CD4-positive, alpha-beta T cell (primary cell): ENCODE data around the gene TMEM132A. TPM values are rescaled to one million over a fixed set of nuclear protein-coding genes. Genes with fewer than 3 reads are reported as not detected.

Experiments
- ATAC-seq: fragments of 200-7000 bp; cut with Tn5 transposase; one replicate; pipeline ENCODE4 v1.10.0; 2022; ENCODE audit warnings: mild to moderate bottlenecking; ENCODE audit not compliant: poor library complexity
- CTCF ChIA-PET: fragments of 350-600 bp; sonication (Branson Sonifier 250); formaldehyde crosslinking; loops from one replicate; lab custom pipeline; 2021; ENCODE audit warnings: antibody characterized with exemption, inconsistent platforms; lab: Charles Lee
- POLR2A ChIA-PET: fragments of 350-600 bp; sonication (Branson Sonifier 250); formaldehyde crosslinking; loops from one replicate; lab custom pipeline; 2021; ENCODE audit warnings: antibody characterized with exemption, inconsistent platforms; lab: Charles Lee
- DNase-seq, 14 experiments: peaks; one replicate each; pipeline ENCODE4 v3.0.0-alpha.2; 2013 to 2020; ENCODE audit warnings: mixed read lengths in 2 of 14
- H3K27ac ChIP-seq, 2 donors: one replicate each; pipeline versions ENCODE4 v1.5.1 to v1.7.0; 2013; ENCODE audit warnings: low read length in 2 of 2, low read depth in 1 of 2, mild to moderate bottlenecking in 1 of 2
- H3K27me3 ChIP-seq, 2 experiments: 1 replicate in 1 of 2; 2 replicates in 1 of 2; pipeline versions ENCODE4 v1.6.1 to v1.7.0; 2013; ENCODE audit warnings: low read length in 2 of 2, control low read depth in 1 of 2, mild to moderate bottlenecking in 1 of 2, moderate library complexity in 1 of 2; ENCODE audit not compliant: insufficient read depth in 2 of 2, control insufficient read depth in 1 of 2
- H3K36me3 ChIP-seq: one replicate; pipeline ENCODE4 v1.6.1; 2013; ENCODE audit warnings: low read length, control low read depth; ENCODE audit not compliant: insufficient read depth
- H3K4me1 ChIP-seq: one replicate; pipeline ENCODE4 v1.6.1; 2013; ENCODE audit warnings: low read length, control low read depth; ENCODE audit not compliant: insufficient read depth
- H3K4me3 ChIP-seq: one replicate; pipeline ENCODE4 v1.5.1; 2013; ENCODE audit warnings: mild to moderate bottlenecking, low read length, moderate library complexity
- H3K9me3 ChIP-seq, 2 experiments: 1 replicate in 1 of 2; 2 replicates in 1 of 2; pipeline versions ENCODE4 v1.6.1 to v1.7.0; 2013; ENCODE audit warnings: low read length in 2 of 2, mild to moderate bottlenecking in 2 of 2, control low read depth in 1 of 2, moderate library complexity in 1 of 2; ENCODE audit not compliant: control insufficient read depth in 1 of 2, insufficient read depth in 1 of 2
- H3K27ac Mint-ChIP-seq: one replicate; pipeline ENCODE4 v1.8.0; 2020; ENCODE audit warnings: mixed read lengths
- H3K27me3 Mint-ChIP-seq: one replicate; pipeline ENCODE4 v1.8.0; 2021; ENCODE audit warnings: mixed read lengths
- H3K36me3 Mint-ChIP-seq: one replicate; pipeline ENCODE4 v1.8.0; 2021; ENCODE audit warnings: low read depth, mixed read lengths
- H3K4me1 Mint-ChIP-seq: one replicate; pipeline ENCODE4 v1.8.0; 2021; ENCODE audit warnings: low read depth, mixed read lengths
- H3K4me3 Mint-ChIP-seq: one replicate; pipeline ENCODE4 v1.8.0; 2020; ENCODE audit warnings: mild to moderate bottlenecking, mixed read lengths
- H3K9me3 Mint-ChIP-seq: one replicate; pipeline ENCODE4 v1.8.0; 2020; ENCODE audit warnings: mixed read lengths
- CTCF ChIP-seq: fragments of 200-600 bp; IDR thresholded peaks from one replicate; pipeline ENCODE4 v1.8.0; 2022; ENCODE audit warnings: antibody characterized with exemption, mild to moderate bottlenecking
- intact Hi-C, 2 experiments: fragments of 100-400 bp; cut with DNase I in 1 of 2; cut with micrococcal nuclease in 1 of 2; formaldehyde crosslinking; loops; one replicate each; pipeline versions ENCODE4 v1.15.1 to v1.9.0; 2023 to 2025; cut with DNase I, micrococcal nuclease
- polyA plus RNA-seq, 2 donors: library from polyadenylated mRNA; unstranded; fragments of 120-200 nt; gene quantifications; one replicate each; pipeline ENCODE4 v1.2.1, GENCODE V29; 2013
- total RNA-seq, 174 experiments: library from RNA in 2 of 174; stranded (reverse) in 2 of 174; gene quantifications; one replicate each; pipeline ENCODE4 v1.2.3 and lab custom pipeline; 2021 to 2026

The TMEM132A gene, protein sequence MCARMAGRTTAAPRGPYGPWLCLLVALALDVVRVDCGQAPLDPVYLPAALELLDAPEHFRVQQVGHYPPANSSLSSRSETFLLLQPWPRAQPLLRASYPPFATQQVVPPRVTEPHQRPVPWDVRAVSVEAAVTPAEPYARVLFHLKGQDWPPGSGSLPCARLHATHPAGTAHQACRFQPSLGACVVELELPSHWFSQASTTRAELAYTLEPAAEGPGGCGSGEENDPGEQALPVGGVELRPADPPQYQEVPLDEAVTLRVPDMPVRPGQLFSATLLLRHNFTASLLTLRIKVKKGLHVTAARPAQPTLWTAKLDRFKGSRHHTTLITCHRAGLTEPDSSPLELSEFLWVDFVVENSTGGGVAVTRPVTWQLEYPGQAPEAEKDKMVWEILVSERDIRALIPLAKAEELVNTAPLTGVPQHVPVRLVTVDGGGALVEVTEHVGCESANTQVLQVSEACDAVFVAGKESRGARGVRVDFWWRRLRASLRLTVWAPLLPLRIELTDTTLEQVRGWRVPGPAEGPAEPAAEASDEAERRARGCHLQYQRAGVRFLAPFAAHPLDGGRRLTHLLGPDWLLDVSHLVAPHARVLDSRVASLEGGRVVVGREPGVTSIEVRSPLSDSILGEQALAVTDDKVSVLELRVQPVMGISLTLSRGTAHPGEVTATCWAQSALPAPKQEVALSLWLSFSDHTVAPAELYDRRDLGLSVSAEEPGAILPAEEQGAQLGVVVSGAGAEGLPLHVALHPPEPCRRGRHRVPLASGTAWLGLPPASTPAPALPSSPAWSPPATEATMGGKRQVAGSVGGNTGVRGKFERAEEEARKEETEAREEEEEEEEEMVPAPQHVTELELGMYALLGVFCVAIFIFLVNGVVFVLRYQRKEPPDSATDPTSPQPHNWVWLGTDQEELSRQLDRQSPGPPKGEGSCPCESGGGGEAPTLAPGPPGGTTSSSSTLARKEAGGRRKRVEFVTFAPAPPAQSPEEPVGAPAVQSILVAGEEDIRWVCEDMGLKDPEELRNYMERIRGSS
- total RNA-seq (not detected), total RNA-seq (lab: John Stamatoyannopoulos, UW) (0 to 2.5 (median 0.18) reads per million in 172 experiments)
- polyA plus RNA-seq (2013, experiment 1 of 2), result 0.10 TPM
- polyA plus RNA-seq (2013, experiment 2 of 2), result 0.83 TPM

- peaks cover 25 to 28% of the 10 kb centered on the region in 2 experiments for H3K27me3 ChIP-seq
- peaks cover 26% of the 10 kb centered on the region for H3K4me1 ChIP-seq
- CTCF ChIA-PET, result interaction anchor here (1.2 kb wide), 1 partner anchor 9 kb away, joined by 4 read pairs; no protein-coding TSS in a partner anchor
- peak; percentile 63 for ATAC-seq
- peaks cover 37% of the 10 kb centered on the region for H3K27me3 Mint-ChIP-seq
- no peak within 1 kb of the TSS for H3K27ac ChIP-seq
- H3K4me1 Mint-ChIP-seq, result peaks cover 5% of the 10 kb centered on the region
- H3K4me3 Mint-ChIP-seq, result peak within 1 kb of the TSS; percentile 65
- H3K4me3 ChIP-seq, result peak within 1 kb of the TSS; percentile 45
- intact Hi-C loops, result no loop called here
- H3K27ac Mint-ChIP-seq, result no peak within 1 kb of the TSS
- POLR2A ChIA-PET, result interaction anchor here (0.7 to 2.1 kb wide), 4 partner anchors 8 to 160 kb away, joined by 3 to 19 read pairs (median 3); partner anchors contain the start of gene TMEM109
- H3K9me3 ChIP-seq, result peaks cover 0 to 14% of the 10 kb centered on the region in 2 experiments
- H3K36me3 Mint-ChIP-seq, result peaks cover 43% of the 10 kb centered on the region
- no peaks in the 10 kb centered on the region for H3K9me3 Mint-ChIP-seq
- peaks cover 43% of the 10 kb centered on the region for H3K36me3 ChIP-seq
- no peak for TF ChIP-seq CTCF
- peak in 2 of 14 experiments; percentile 30 to 34 for DNase-seq
These were observed at the start of gene TMEM132A for GRCh38 chr11:60924110-60924905. TSS of gene TMEM132A (plus strand) at chr11:60924460. CDS start at chr11:60924634, 174 bp downstream.

DNA sequence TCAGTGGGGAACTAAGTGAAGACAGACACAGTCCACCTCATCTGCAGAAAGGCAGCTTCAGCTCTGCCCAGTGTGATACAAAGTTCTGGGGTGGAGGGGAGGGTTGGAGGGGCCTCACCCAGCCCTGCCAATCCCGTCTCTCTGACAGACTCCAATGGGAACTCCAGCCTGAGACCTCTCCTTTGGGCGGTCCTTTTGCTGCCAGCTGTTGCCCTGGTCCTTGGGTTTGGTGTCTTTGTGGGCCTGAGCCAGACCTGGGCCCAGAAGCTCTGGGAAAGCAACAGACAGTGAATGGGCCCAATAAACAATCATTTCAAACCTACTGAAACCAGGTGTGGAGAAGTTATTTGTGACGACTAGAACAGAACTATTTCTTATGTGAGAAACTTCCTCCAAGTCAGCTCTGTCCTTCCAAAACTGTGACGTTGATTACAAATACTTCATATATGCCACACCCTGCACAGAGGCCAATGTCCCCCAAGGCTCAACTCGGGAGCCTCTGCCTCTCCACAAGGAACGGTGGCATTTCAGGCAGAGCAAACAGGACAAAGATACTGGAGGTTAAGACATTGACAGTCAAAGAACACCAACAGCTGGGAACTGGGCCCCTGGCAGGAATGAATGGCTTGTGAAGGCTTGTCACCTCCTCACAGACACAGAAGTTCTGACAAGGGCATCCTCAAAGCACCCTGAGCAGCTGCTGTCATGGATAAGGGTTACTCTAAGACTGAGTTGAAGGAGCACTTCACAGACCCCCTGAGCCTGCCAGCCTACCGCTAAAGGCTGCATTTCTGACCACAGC lies 48.7 kb upstream of the TMEM132A start:
- no peak for ATAC-seq

More for the DNA sequence above, 48.7 kb upstream of the TMEM132A start:
- H3K9me3 ChIP-seq, result no peaks in the 10 kb centered on the region
- Mint-ChIP-seq H3K4me1 (peaks cover 7% of the 10 kb centered on the region), H3K27ac (no peak overlapping the region), H3K4me3 (no peak overlapping the region), H3K27me3 (no peaks in the 10 kb centered on the region), H3K36me3 (peaks cover 34% of the 10 kb centered on the region), H3K9me3 (no peaks in the 10 kb centered on the region)
- DNase-seq, result no peak
- H3K4me1 ChIP-seq, result peaks cover 19% of the 10 kb centered on the region
- no peak for TF ChIP-seq CTCF
- intact Hi-C loops, result no loop called here
- H3K4me3 ChIP-seq, result no peak overlapping the region
- ChIA-PET POLR2A (interaction anchor here (1.1 kb wide), 1 partner anchor 51 kb away, joined by 3 read pairs; no protein-coding TSS in a partner anchor), CTCF (no interaction called here)
- peaks cover 24% of the 10 kb centered on the region for H3K36me3 ChIP-seq
- no peak overlapping the region for H3K27ac ChIP-seq
- H3K27me3 ChIP-seq, result no peaks in the 10 kb centered on the region
